Anterior cingulate cortex (tissue), 58 donors: ENCODE results near the gene HASPIN.

Source experiments
- DNase-seq, 58 donors: peaks; one replicate each; lab custom pipeline; 2025; lab: John Stamatoyannopoulos, UW

Gene HASPIN

GRCh38 chr17:3761036-3761917, 37.6 kb downstream of the HASPIN start:
- DNase-seq: no peak

GRCh38 chr17:3761918-3762380, 38.2 kb downstream of the HASPIN start:
- DNase-seq: no peak

GRCh38 chr17:3762922-3763776, 39.4 kb downstream of the HASPIN start:
- DNase-seq: no peak

- no peak for DNase-seq
Measured at GRCh38 chr17:3763777-3764170, 40.1 kb downstream of the HASPIN start.

GRCh38 chr17:3765981-3766380, 42.3 kb downstream of the HASPIN start:
- no peak for DNase-seq

GRCh38 chr17:3766779-3767178, 43.1 kb downstream of the HASPIN start:
- no peak for DNase-seq

- DNase-seq: no peak
Measured at GRCh38 chr17:3768341-3768740, 44.6 kb downstream of the HASPIN start.

GRCh38 chr17:3768769-3769168, 45.1 kb downstream of the HASPIN start:
- no peak for DNase-seq

- no peak for DNase-seq
Measured at GRCh38 chr17:3770466-3770865, 46.8 kb downstream of the HASPIN start.

- DNase-seq: no peak
Measured at GRCh38 chr17:3771140-3771539, 47.4 kb downstream of the HASPIN start.

- no peak for DNase-seq
Measured at GRCh38 chr17:3772764-3773163, 49.1 kb downstream of the HASPIN start.

GRCh38 chr17:3773511-3773910, 49.8 kb downstream of the HASPIN start:
- no peak for DNase-seq

GRCh38 chr17:3773966-3774365, 50.3 kb downstream of the HASPIN start:
- DNase-seq: no peak
